ENCODE results near the gene UBTD2.

UBTD2 gene

DNA sequence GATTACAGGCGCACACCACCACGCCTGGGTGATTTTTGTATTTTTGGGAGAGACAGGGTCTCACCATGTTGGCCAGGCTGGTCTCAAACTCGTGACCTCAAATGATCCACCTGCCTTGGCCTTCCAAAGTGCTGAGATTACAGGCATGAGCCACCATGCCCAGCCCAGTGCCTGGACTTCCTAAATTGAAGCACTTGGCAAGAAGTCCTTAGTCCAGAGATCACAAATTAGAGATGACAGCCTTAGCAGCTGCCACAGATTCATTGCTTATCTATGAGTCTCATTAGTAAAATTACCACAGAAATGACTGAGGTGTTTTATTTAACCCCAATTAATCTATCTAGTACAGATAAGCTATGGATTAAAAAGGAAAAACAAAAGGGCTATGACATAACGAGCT lies 70.4 kb downstream of the UBTD2 start (continued):
- TF ChIP-seq PRDM10 (tag by site-specific recombination; IDR thresholded peaks at IDR 0.05) (no peak), ZNF768 (tag by site-specific recombination; IDR thresholded peaks at IDR 0.05) (no peak)

- Histone ChIP-seq H3K4me3 (ENCODE audit: low read depth, low read length) (no peak overlapping the region), H3K27ac (ENCODE audit: extremely low read depth, low read depth, low read length) (no peak overlapping the region), H3K9me3 (ENCODE audit: control insufficient read depth, insufficient read depth, low read depth, low read length) (no peaks in the 10 kb centered on the region), H3K36me3 (ENCODE audit: control insufficient read depth in 2 of 2, insufficient read depth in 1 of 2, low read length in 2 of 2) (peaks cover 3 to 33% of the 10 kb centered on the region in 2 experiments), H3K4me1 (ENCODE audit: control insufficient read depth, insufficient read depth, low read length) (no peaks in the 10 kb centered on the region)
- TF ChIP-seq ZSCAN16 (tag by site-specific recombination; IDR thresholded peaks at IDR 0.05) (no peak), ZNF223 (tag by site-specific recombination; IDR thresholded peaks at IDR 0.05) (no peak), ZNF544 (tag by site-specific recombination; IDR thresholded peaks at IDR 0.05) (no peak), HOXA7 (CRISPR knock-in tag; IDR thresholded peaks at IDR 0.05; ENCODE audit: borderline replicate concordance) (no peak), BCL11A (tag by site-specific recombination; IDR thresholded peaks at IDR 0.05; ENCODE audit: low read depth) (no peak), ZNF423 (tag by site-specific recombination; IDR thresholded peaks at IDR 0.05) (no peak), ZSCAN30 (tag by site-specific recombination; IDR thresholded peaks at IDR 0.05) (no peak), PRDM6 (tag by site-specific recombination; IDR thresholded peaks at IDR 0.05) (no peak), ZNF169 (tag by site-specific recombination; IDR thresholded peaks at IDR 0.05) (no peak), ZNF514 (tag by site-specific recombination; IDR thresholded peaks at IDR 0.05) (no peak), TRIM28 (IDR thresholded peaks at IDR 0.05; ENCODE audit: borderline replicate concordance, low read length) (no peak), GFI1B (tag by site-specific recombination; IDR thresholded peaks at IDR 0.05) (no peak), GLIS2 (tag by site-specific recombination; IDR thresholded peaks at IDR 0.05) (no peak), ZEB2 (tag by site-specific recombination; IDR thresholded peaks at IDR 0.05) (no peak), ZNF302 (tag by site-specific recombination; IDR thresholded peaks at IDR 0.05; ENCODE audit: low read depth) (no peak), ZNF19 (tag by site-specific recombination; IDR thresholded peaks at IDR 0.05; ENCODE audit: low read depth) (no peak)
- TF ChIP-seq, protein P1, sequence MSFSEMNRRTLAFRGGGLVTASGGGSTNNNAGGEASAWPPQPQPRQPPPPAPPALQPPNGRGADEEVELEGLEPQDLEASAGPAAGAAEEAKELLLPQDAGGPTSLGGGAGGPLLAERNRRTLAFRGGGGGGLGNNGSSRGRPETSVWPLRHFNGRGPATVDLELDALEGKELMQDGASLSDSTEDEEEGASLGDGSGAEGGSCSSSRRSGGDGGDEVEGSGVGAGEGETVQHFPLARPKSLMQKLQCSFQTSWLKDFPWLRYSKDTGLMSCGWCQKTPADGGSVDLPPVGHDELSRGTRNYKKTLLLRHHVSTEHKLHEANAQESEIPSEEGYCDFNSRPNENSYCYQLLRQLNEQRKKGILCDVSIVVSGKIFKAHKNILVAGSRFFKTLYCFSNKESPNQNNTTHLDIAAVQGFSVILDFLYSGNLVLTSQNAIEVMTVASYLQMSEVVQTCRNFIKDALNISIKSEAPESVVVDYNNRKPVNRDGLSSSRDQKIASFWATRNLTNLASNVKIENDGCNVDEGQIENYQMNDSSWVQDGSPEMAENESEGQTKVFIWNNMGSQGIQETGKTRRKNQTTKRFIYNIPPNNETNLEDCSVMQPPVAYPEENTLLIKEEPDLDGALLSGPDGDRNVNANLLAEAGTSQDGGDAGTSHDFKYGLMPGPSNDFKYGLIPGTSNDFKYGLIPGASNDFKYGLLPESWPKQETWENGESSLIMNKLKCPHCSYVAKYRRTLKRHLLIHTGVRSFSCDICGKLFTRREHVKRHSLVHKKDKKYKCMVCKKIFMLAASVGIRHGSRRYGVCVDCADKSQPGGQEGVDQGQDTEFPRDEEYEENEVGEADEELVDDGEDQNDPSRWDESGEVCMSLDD (tag by site-specific recombination; IDR thresholded peaks at IDR 0.05) = no peak
- CTCF ChIA-PET = interaction anchor here (1.0 to 1.3 kb wide), 2 partner anchors 82 to 249 kb away, joined by 3 to 5 read pairs; no protein-coding TSS in a partner anchor
- POLR2A ChIA-PET = no interaction called here
These were observed 71.9 kb downstream of the UBTD2 start for GRCh38 chr5:172211676-172212075.
